Suprapubic skin (tissue), 4 donors: Measurements from ENCODE around the gene UTRN. TPM values are rescaled to one million over a fixed set of nuclear protein-coding genes. Genes with fewer than 3 reads are reported as not detected.
A peak's percentile ranks its signal among the peaks of the same experiment; 100 is the strongest.

Experiments
- DNase-seq, 2 donors: peaks; one replicate each; pipeline ENCODE4 v3.0.0-alpha.2; 2019; ENCODE audit warnings: low spot score in 2 of 2
- H3K27ac ChIP-seq: fragments of 200-600 bp; sonication (generic); one replicate; pipeline ENCODE4 v1.5.1; 2019
- H3K27me3 ChIP-seq: fragments of 200-600 bp; sonication (generic); one replicate; pipeline ENCODE4 v1.5.1; 2019
- H3K36me3 ChIP-seq: fragments of 200-600 bp; sonication (generic); one replicate; pipeline ENCODE4 v1.5.1; 2019
- H3K4me1 ChIP-seq: fragments of 200-600 bp; sonication (generic); one replicate; pipeline ENCODE4 v1.5.1; 2019
- H3K4me3 ChIP-seq: fragments of 200-600 bp; sonication (generic); one replicate; pipeline ENCODE4 v1.5.1; 2019; ENCODE audit warnings: mild to moderate bottlenecking
- H3K9me3 ChIP-seq: fragments of 200-600 bp; sonication (generic); one replicate; pipeline ENCODE4 v1.5.1; 2019
- CTCF ChIP-seq, 2 donors: fragments of 200-600 bp in 1 of 2; fragments of 450-650 bp in 1 of 2; sonication (generic) in 1 of 2; IDR thresholded peaks; one replicate each; pipeline ENCODE4 v1.5.1; 2016 to 2019; ENCODE audit warnings: antibody characterized with exemption in 2 of 2, mild to moderate bottlenecking in 1 of 2, moderate library complexity in 1 of 2
- EP300 ChIP-seq: sonication (generic); formaldehyde crosslinking; IDR thresholded peaks from one replicate; pipeline ENCODE4 v1.6.1; 2017; ENCODE audit warnings: antibody characterized with exemption
- POLR2A ChIP-seq, 2 donors: fragments of 450-650 bp; IDR thresholded peaks; one replicate each; pipeline ENCODE4 v1.6.1; 2017; ENCODE audit warnings: antibody characterized with exemption in 2 of 2, mild to moderate bottlenecking in 2 of 2, moderate library complexity in 2 of 2
- POLR2AphosphoS5 ChIP-seq, 3 donors: sonication (generic); formaldehyde crosslinking; IDR thresholded peaks; one replicate each; pipeline ENCODE4 v1.6.1; 2017; ENCODE audit warnings: antibody characterized with exemption in 3 of 3
- WGBS: methylation state at CpG from one replicate; pipeline ENCODE4 v1.1.5; 2018; 5-methylcytosine and 5-hydroxymethylcytosine counted together
- total RNA-seq, 4 donors: library from RNA; depleted of rRNA; stranded (reverse); fragments of >200 nt; gene quantifications; one replicate each; pipeline ENCODE4 v1.1.0, GENCODE V29; 2016

Gene UTRN
- total RNA-seq, 4 donors from 2014 or later, result 76.1 to 147 (median 93.1) TPM

GRCh38 chr6:144250276-144250675, 34.9 kb upstream of the UTRN start:
- Histone ChIP-seq H3K4me3 (no peak overlapping the region), H3K27me3 (no peaks in the 10 kb centered on the region), H3K9me3 (no peaks in the 10 kb centered on the region), H3K4me1 (peaks cover 13% of the 10 kb centered on the region), H3K27ac (no peak overlapping the region), H3K36me3 (no peaks in the 10 kb centered on the region)
- no peak for DNase-seq
- WGBS, result 74% methylated on average over 3 of the region's 3 CpGs
- TF ChIP-seq POLR2A (IDR thresholded peaks at IDR 0.05) (no peak), POLR2AphosphoS5 (IDR thresholded peaks at IDR 0.05) (no peak), EP300 (no peak), CTCF (IDR thresholded peaks at IDR 0.05) (no peak)

DNA sequence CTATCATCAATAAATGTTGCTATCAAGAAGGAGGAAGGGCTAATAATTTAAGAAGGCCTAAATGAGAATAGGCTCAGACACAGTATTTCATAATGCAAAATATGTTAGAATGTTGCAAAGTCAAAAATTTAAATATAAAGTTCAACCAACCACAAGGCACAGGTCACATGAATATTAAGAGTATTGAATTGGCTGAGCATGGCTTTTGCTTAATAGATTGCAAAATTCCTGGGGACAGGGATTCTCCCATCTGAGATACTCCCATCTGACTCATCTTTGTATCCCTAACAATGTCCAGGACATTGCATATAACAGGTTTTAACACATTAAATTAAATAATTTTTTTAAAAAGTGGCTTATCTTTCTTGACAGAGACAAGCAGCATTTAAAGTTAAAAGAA, 32.9 kb upstream of the UTRN start:
- DNase-seq, result no peak
- no peaks in the 10 kb centered on the region for H3K36me3 ChIP-seq
- peaks cover 13% of the 10 kb centered on the region for H3K4me1 ChIP-seq
- H3K9me3 ChIP-seq, result no peaks in the 10 kb centered on the region
- TF ChIP-seq POLR2A (IDR thresholded peaks at IDR 0.05), result no peak
- TF ChIP-seq POLR2AphosphoS5 (IDR thresholded peaks at IDR 0.05), result no peak
- TF ChIP-seq CTCF (IDR thresholded peaks at IDR 0.05), result no peak
- TF ChIP-seq EP300, result no peak
- H3K27me3 ChIP-seq, result no peaks in the 10 kb centered on the region
- H3K4me3 ChIP-seq, result no peak overlapping the region
- H3K27ac ChIP-seq, result no peak overlapping the region

- Histone ChIP-seq H3K4me1 (peaks cover 9% of the 10 kb centered on the region), H3K36me3 (no peaks in the 10 kb centered on the region), H3K27ac (no peak overlapping the region), H3K27me3 (no peaks in the 10 kb centered on the region), H3K9me3 (no peaks in the 10 kb centered on the region), H3K4me3 (no peak overlapping the region)
- WGBS, result 30% methylated on average over 2 of the region's 2 CpGs
- no peak for TF ChIP-seq POLR2AphosphoS5 (IDR thresholded peaks at IDR 0.05)
- DNase-seq, result no peak
Measured at GRCh38 chr6:144259986-144260385, 25.1 kb upstream of the UTRN start.

DNA sequence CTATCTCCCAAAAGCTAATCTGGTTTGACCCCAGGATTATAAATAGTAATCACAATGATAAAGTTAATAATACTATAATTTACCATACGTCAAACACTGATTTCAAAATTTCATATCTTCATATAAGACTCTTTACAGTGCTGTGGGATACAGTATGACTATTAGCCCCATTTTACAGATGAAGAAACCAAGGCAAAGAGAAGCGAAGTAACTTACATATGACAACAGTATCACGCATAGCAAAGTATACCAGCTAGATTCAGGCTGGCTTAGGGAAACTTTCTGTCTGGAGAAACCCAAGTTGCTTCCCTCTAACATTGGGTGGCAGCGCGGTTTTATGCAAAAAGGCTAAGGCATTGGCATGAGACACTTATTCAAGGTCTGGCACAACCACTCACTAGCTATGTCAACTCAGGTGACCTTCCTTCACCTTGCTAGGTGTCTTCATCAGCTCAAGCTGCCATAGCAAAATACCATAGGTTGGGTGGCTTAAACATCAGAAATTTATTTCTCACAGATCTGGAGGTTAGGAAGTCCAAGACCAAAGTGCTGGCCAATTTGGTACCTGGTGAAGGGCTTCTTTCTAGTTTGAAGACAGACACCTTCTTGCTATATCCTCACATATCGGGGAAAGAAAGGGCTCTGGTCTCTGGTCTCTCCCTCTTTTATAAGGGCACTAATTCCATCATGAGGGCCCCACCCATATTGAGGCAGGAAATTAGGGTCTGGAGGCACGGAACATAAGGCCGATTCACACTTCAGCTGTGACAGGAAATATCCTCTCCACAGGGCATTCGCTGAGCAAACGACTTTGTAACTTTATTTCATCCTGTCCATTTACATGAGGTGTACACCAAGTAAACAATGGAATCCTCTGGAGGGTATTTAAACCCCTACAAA, 22.4 kb upstream of the UTRN start:
- no peak for DNase-seq
- H3K27me3 ChIP-seq, result no peaks in the 10 kb centered on the region
- no peak for TF ChIP-seq CTCF (IDR thresholded peaks at IDR 0.05)
- no peak for TF ChIP-seq POLR2AphosphoS5 (IDR thresholded peaks at IDR 0.05)
- TF ChIP-seq EP300, result no peak
- no peak for TF ChIP-seq POLR2A (IDR thresholded peaks at IDR 0.05)
- 94% methylated on average over 10 of the region's 10 CpGs for WGBS
- no peak overlapping the region for H3K27ac ChIP-seq
- peaks cover 26% of the 10 kb centered on the region for H3K4me1 ChIP-seq
- H3K9me3 ChIP-seq, result no peaks in the 10 kb centered on the region
- H3K36me3 ChIP-seq, result no peaks in the 10 kb centered on the region
- no peak overlapping the region for H3K4me3 ChIP-seq

GRCh38 chr6:144263786-144264185, 21.3 kb upstream of the UTRN start:
- no peaks in the 10 kb centered on the region for H3K9me3 ChIP-seq
- H3K36me3 ChIP-seq, result no peaks in the 10 kb centered on the region
- WGBS, result 93% methylated on average over 3 of the region's 3 CpGs
- TF ChIP-seq EP300 (no peak), POLR2A (IDR thresholded peaks at IDR 0.05) (no peak), CTCF (IDR thresholded peaks at IDR 0.05) (no peak), POLR2AphosphoS5 (IDR thresholded peaks at IDR 0.05) (no peak)
- H3K27ac ChIP-seq, result peak overlapping the region; percentile 50
- no peaks in the 10 kb centered on the region for H3K27me3 ChIP-seq
- DNase-seq, result no peak
- H3K4me3 ChIP-seq, result no peak overlapping the region
- H3K4me1 ChIP-seq, result peaks cover 26% of the 10 kb centered on the region
